COLO829 (cell line): ENCODE data around the gene ADH1A.
A peak's percentile ranks its signal among the peaks of the same experiment; 100 is the strongest.
"Not testable (repeated sequence)": the region's sequence is repeated elsewhere in the genome, so short reads cannot be mapped to it uniquely, and the experiment has no call there.

Experiments
- DNase-seq: peaks from one replicate; pipeline ENCODE4 v3.0.0; 2012; ENCODE audit warnings: low spot score

ADH1A gene

GRCh38 chr4:99290848-99291786 is at the start of gene ADH1A:
Gene ADH1A (minus strand): TSS chr4:99290985. CDS start chr4:99290914, 71 bp downstream.
- no peak for DNase-seq

GRCh38 chr4:99339172-99339571 is 48.4 kb upstream of the ADH1A start:
- DNase-seq: no peak

- no peak for DNase-seq
Observed at GRCh38 chr4:99336553-99336952, 45.8 kb upstream of the ADH1A start.

GRCh38 chr4:99334880-99335279 is 44.1 kb upstream of the ADH1A start:
- DNase-seq: no peak

GRCh38 chr4:99330648-99331047 is 39.9 kb upstream of the ADH1A start:
- no peak for DNase-seq

- DNase-seq: no peak
Observed at GRCh38 chr4:99329876-99330275, 39.1 kb upstream of the ADH1A start.

- no peak for DNase-seq
Observed at GRCh38 chr4:99324979-99325378, 34.2 kb upstream of the ADH1A start.

- no peak for DNase-seq
Observed at GRCh38 chr4:99324361-99324760, 33.6 kb upstream of the ADH1A start.

- DNase-seq: no peak
Observed at GRCh38 chr4:99323756-99324155, 33.0 kb upstream of the ADH1A start.

GRCh38 chr4:99321241-99322191 is 30.7 kb upstream of the ADH1A start, which contains the start of gene ADH1B:
Gene ADH1B (minus strand): TSS chr4:99321401. CDS start chr4:99321331, 70 bp downstream.
- DNase-seq: no peak

GRCh38 chr4:99317811-99318210 is 27.0 kb upstream of the ADH1A start:
- DNase-seq: not testable (repeated sequence)

GRCh38 chr4:99317354-99317753 is 26.6 kb upstream of the ADH1A start:
- DNase-seq: no peak

GRCh38 chr4:99315839-99316238 is 25.1 kb upstream of the ADH1A start:
- no peak for DNase-seq

- no peak for DNase-seq
Observed at GRCh38 chr4:99314211-99314610, 23.4 kb upstream of the ADH1A start.

- no peak for DNase-seq
Observed at GRCh38 chr4:99310389-99310788, 19.6 kb upstream of the ADH1A start.

GRCh38 chr4:99305638-99306400 is 15.0 kb upstream of the ADH1A start:
- no peak for DNase-seq

GRCh38 chr4:99301376-99302164 is 10.8 kb upstream of the ADH1A start:
- no peak for DNase-seq

- peak; percentile 9 for DNase-seq
Observed at GRCh38 chr4:99300934-99301333, 10.1 kb upstream of the ADH1A start.

- DNase-seq: no peak
Observed at GRCh38 chr4:99293357-99293756, 2.6 kb upstream of the ADH1A start.

- no peak for DNase-seq
Observed at GRCh38 chr4:99285387-99285786, 5.4 kb downstream of the ADH1A start.

GRCh38 chr4:99282731-99283130 is 8.1 kb downstream of the ADH1A start:
- DNase-seq: no peak
